Activated CD4-positive, alpha-beta T cell treated with anti-CD3 and anti-CD28 coated beads for 24 hours (primary cell): ENCODE data around the gene KIRREL1.

Source experiments
- DNase-seq, 2 donors: peaks; one replicate each; pipeline ENCODE4 v3.0.0-alpha.2; 2020; ENCODE audit warnings: low read depth in 2 of 2

KIRREL1 gene

GRCh38 chr1:158035014-158035413 is 41.6 kb downstream of the KIRREL1 start:
- no peak for DNase-seq

- no peak for DNase-seq
These were observed 42.6 kb downstream of the KIRREL1 start for GRCh38 chr1:158035976-158036583.

GRCh38 chr1:158037008-158037865 is 43.8 kb downstream of the KIRREL1 start:
- no peak for DNase-seq

GRCh38 chr1:158037866-158038359 is 44.5 kb downstream of the KIRREL1 start:
- DNase-seq, result no peak

GRCh38 chr1:158038793-158039192 is 45.3 kb downstream of the KIRREL1 start:
- DNase-seq, result no peak

GRCh38 chr1:158039380-158039779 is 45.9 kb downstream of the KIRREL1 start:
- DNase-seq, result no peak

- DNase-seq, result no peak
These were observed 46.9 kb downstream of the KIRREL1 start for GRCh38 chr1:158040323-158040722.

- DNase-seq, result no peak
These were observed 49.8 kb downstream of the KIRREL1 start for GRCh38 chr1:158043232-158043631.

GRCh38 chr1:158045639-158046038 is 52.2 kb downstream of the KIRREL1 start:
- no peak for DNase-seq

- no peak for DNase-seq
These were observed 53.5 kb downstream of the KIRREL1 start for GRCh38 chr1:158046715-158047510.

- no peak for DNase-seq
These were observed 55.1 kb downstream of the KIRREL1 start for GRCh38 chr1:158048371-158049067.

GRCh38 chr1:158049853-158050252 is 56.4 kb downstream of the KIRREL1 start:
- no peak for DNase-seq

GRCh38 chr1:158053276-158053675 is 59.8 kb downstream of the KIRREL1 start:
- DNase-seq, result no peak

- DNase-seq, result no peak
These were observed 61.3 kb downstream of the KIRREL1 start for GRCh38 chr1:158054721-158055120.

GRCh38 chr1:158055854-158056253 is 62.4 kb downstream of the KIRREL1 start:
- no peak for DNase-seq

GRCh38 chr1:158056498-158056897 is 63.1 kb downstream of the KIRREL1 start:
- DNase-seq, result no peak

GRCh38 chr1:158058237-158058985 is 65.0 kb downstream of the KIRREL1 start:
- no peak for DNase-seq

- no peak for DNase-seq
These were observed 66.5 kb downstream of the KIRREL1 start for GRCh38 chr1:158059984-158060383.

- no peak for DNase-seq
These were observed 68.7 kb downstream of the KIRREL1 start for GRCh38 chr1:158062174-158062573.

GRCh38 chr1:158067662-158068061 is 74.2 kb downstream of the KIRREL1 start:
- no peak for DNase-seq

GRCh38 chr1:158068918-158069317 is 75.5 kb downstream of the KIRREL1 start:
- no peak for DNase-seq
